Measurements from ENCODE around the gene NRF1.
"Not testable (repeated sequence)": the region's sequence is repeated elsewhere in the genome, so short reads cannot be mapped to it uniquely, and the experiment has no call there.

DNA sequence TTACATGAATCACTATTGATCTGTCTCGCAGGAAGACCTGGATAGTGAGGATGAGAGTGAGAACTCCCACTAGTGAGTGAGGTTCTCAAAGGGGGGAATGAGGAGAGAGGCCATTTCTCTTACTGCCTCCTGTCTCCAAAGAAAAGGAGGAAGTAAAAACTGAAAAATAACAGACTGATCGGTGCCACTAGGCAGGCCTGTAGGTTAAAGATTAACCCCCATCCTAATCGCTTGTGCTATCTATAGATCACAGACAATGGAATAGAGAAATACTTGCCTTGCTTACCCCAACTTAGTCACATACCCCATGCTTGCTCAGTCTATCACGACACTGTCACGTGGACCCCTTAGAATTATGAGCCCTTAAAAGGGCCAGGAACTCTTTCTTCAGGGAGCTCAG, 25.3 kb upstream of the NRF1 start:
- TF ChIP-seq, protein P1, sequence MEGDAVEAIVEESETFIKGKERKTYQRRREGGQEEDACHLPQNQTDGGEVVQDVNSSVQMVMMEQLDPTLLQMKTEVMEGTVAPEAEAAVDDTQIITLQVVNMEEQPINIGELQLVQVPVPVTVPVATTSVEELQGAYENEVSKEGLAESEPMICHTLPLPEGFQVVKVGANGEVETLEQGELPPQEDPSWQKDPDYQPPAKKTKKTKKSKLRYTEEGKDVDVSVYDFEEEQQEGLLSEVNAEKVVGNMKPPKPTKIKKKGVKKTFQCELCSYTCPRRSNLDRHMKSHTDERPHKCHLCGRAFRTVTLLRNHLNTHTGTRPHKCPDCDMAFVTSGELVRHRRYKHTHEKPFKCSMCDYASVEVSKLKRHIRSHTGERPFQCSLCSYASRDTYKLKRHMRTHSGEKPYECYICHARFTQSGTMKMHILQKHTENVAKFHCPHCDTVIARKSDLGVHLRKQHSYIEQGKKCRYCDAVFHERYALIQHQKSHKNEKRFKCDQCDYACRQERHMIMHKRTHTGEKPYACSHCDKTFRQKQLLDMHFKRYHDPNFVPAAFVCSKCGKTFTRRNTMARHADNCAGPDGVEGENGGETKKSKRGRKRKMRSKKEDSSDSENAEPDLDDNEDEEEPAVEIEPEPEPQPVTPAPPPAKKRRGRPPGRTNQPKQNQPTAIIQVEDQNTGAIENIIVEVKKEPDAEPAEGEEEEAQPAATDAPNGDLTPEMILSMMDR (IDR thresholded peaks at IDR 0.05) = not testable (repeated sequence)
- TF ChIP-seq POLR2A, EP300 (IDR thresholded peaks at IDR 0.05): not testable (repeated sequence)

Data from tibial nerve (tissue), 4 donors.